Tibial nerve (tissue), 4 donors: Measurements from ENCODE around the gene PPM1K. TPM values are rescaled to one million over a fixed set of nuclear protein-coding genes. Genes with fewer than 3 reads are reported as not detected.

Experiments used
- DNase-seq, 2 donors: peaks; one replicate each; pipeline ENCODE4 v3.0.0-alpha.2; 2019; ENCODE audit warnings: low spot score in 2 of 2
- H3K27ac ChIP-seq, 4 donors: fragments of 200-600 bp; sonication (generic) in 3 of 4; one replicate each; pipeline ENCODE4 v1.5.1; 2017 to 2019; ENCODE audit warnings: mild to moderate bottlenecking in 1 of 4
- H3K27me3 ChIP-seq, 2 donors: fragments of 200-600 bp; sonication (generic) in 1 of 2; one replicate each; pipeline versions ENCODE4 v1.5.1 to v1.6.0; 2017 to 2019
- H3K36me3 ChIP-seq, 3 donors: fragments of 200-600 bp; sonication (generic); one replicate each; pipeline ENCODE4 v1.5.1; 2018 to 2019
- H3K4me1 ChIP-seq, 4 donors: fragments of 200-600 bp; sonication (generic) in 3 of 4; one replicate each; pipeline ENCODE4 v1.5.1; 2017 to 2019
- H3K4me3 ChIP-seq, 4 donors: fragments of 200-600 bp; sonication (generic) in 3 of 4; one replicate each; pipeline ENCODE4 v1.5.1; 2017 to 2019; ENCODE audit warnings: mild to moderate bottlenecking in 1 of 4, moderate library complexity in 1 of 4
- H3K9me3 ChIP-seq, 4 donors: fragments of 200-600 bp; sonication (generic) in 3 of 4; one replicate each; pipeline ENCODE4 v1.5.1; 2017 to 2019
- EP300 ChIP-seq, 2 donors: sonication (generic); formaldehyde crosslinking; IDR thresholded peaks; one replicate each; pipeline ENCODE4 v1.6.1; 2017; ENCODE audit warnings: antibody characterized with exemption in 2 of 2, mild to moderate bottlenecking in 1 of 2
- POLR2A ChIP-seq, 2 donors: fragments of 450-650 bp; IDR thresholded peaks; one replicate each; pipeline ENCODE4 v1.6.1; 2017; ENCODE audit warnings: antibody characterized with exemption in 2 of 2, mild to moderate bottlenecking in 2 of 2, moderate library complexity in 2 of 2
- WGBS, 2 donors: methylation state at CpG; one replicate each; pipeline ENCODE4 v1.1.5; 2018; 5-methylcytosine and 5-hydroxymethylcytosine counted together
- small RNA-seq: library from RNA; depleted of rRNA; stranded (forward); fragments of <200 nt; gene quantifications from one replicate; pipeline ENCODE3, GENCODE V24; 2016
- total RNA-seq, 4 donors: library from RNA; depleted of rRNA; stranded (reverse); fragments of >200 nt; gene quantifications; one replicate each; pipeline ENCODE4 v1.1.0, GENCODE V29; 2016
- TF ChIP-seq, protein P1 (sequence below), 5 experiments: fragments of 200-600 bp in 3 of 5; fragments of 450-650 bp in 2 of 5; sonication (generic) in 3 of 5; IDR thresholded peaks; one replicate each; pipeline ENCODE4 v1.5.1; 2016 to 2019; ENCODE audit warnings: antibody characterized with exemption in 5 of 5, mild to moderate bottlenecking in 3 of 5, moderate library complexity in 2 of 5

PPM1K gene
- total RNA-seq, 4 donors from 2014 or later = 35.1 to 84.3 (median 71.1) TPM

DNA sequence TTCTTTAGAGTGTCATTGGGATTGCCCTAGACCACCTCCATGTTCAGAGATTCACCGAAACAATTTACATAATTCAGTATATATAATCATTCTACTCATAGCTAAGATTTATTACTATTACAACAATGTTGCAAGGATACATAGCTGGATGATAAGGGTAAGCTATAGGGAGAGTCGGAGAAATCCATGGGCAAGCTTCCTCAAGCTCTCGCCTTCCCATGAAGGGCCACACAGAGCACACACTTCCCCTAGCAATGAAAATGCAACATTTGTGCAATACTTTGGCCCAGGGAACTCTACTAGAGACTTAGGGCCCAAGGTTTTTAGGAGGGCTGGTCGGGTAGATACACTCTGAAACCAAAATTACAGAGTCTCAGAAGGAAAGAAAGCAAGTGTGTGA, 76.2 kb downstream of the PPM1K start:
- Histone ChIP-seq H3K27ac (no peak overlapping the region), H3K4me1 (peaks cover 0 to 14% (median 0%) of the 10 kb centered on the region in 4 donors), H3K36me3 (no peaks in the 10 kb centered on the region), H3K4me3 (no peak overlapping the region), H3K27me3 (no peaks in the 10 kb centered on the region), H3K9me3 (no peaks in the 10 kb centered on the region)
- WGBS, 2 donors = 56 to 69% methylated on average over 4 of the region's 4 CpGs
- DNase-seq = no peak
- TF ChIP-seq, protein P1, sequence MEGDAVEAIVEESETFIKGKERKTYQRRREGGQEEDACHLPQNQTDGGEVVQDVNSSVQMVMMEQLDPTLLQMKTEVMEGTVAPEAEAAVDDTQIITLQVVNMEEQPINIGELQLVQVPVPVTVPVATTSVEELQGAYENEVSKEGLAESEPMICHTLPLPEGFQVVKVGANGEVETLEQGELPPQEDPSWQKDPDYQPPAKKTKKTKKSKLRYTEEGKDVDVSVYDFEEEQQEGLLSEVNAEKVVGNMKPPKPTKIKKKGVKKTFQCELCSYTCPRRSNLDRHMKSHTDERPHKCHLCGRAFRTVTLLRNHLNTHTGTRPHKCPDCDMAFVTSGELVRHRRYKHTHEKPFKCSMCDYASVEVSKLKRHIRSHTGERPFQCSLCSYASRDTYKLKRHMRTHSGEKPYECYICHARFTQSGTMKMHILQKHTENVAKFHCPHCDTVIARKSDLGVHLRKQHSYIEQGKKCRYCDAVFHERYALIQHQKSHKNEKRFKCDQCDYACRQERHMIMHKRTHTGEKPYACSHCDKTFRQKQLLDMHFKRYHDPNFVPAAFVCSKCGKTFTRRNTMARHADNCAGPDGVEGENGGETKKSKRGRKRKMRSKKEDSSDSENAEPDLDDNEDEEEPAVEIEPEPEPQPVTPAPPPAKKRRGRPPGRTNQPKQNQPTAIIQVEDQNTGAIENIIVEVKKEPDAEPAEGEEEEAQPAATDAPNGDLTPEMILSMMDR (IDR thresholded peaks at IDR 0.05) = no peak
- TF ChIP-seq EP300 (IDR thresholded peaks at IDR 0.05) = no peak
- TF ChIP-seq POLR2A (IDR thresholded peaks at IDR 0.05) = no peak

Small RNA genes lying within 50 kb of the gene (small RNA-seq; reads per million reads assigned to genes)
- gene RF00019 (not detected), gene RNU6-1298P (not detected)

Other genes starting within 250 kb of the PPM1K start
- gene ABCG2, start 125.9 kb downstream of the PPM1K start, total RNA-seq = 10 to 100 TPM in 2 of 4 donors, 1 to 10 TPM in 2; 5.3 to 12.0 (median 8.2) TPM
- 10 to 100 TPM in 3 of 4 donors, 1 to 10 TPM in 1; 6.0 to 19.2 (median 13.2) TPM for gene HERC6, start 94.3 kb upstream of the PPM1K start, total RNA-seq
- 1 to 10 TPM; 2.1 to 9.2 (median 6.5) TPM for gene HERC5, start 172.6 kb upstream of the PPM1K start, total RNA-seq
- 100 to 1,000 TPM; 104 to 135 (median 105) TPM for gene PYURF, start 239.2 kb upstream of the PPM1K start, total RNA-seq